Measurements from ENCODE around the gene STRBP.

DNA sequence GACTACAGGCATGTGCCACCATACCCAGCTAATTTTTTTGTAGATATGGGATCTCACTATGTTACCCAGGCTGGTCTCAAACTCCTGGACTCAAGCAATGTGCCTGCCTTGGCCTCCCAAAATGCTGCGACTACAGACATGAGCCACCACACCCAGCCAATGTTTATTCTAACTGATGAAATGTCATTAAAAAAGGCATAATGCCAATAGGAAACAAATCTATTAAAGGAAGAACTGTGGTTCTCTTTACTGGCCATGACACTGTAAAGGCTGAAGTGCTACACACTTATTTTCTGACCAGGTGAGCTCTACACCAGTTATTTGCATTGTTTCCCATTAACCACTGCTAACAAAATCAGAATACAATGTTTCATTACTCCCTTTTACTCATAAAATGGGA lies 106.0 kb downstream of the STRBP start:
- no peak for TF ChIP-seq L3MBTL2 (conservative IDR thresholded peaks at IDR 0.05)
- no peak for TF ChIP-seq FOXK2 (IDR thresholded peaks at IDR 0.05)
- TF ChIP-seq CTBP1 (IDR thresholded peaks at IDR 0.05; ENCODE audit: borderline replicate concordance): no peak

Data from HEK293T (cell line).